GM12878 (cell line): ENCODE data around the gene HSPA1B. TPM values are rescaled to one million over a fixed set of nuclear protein-coding genes. Genes with fewer than 3 reads are reported as not detected.

Experiments
- ATAC-seq: fragments of 200-7000 bp; cut with Tn5 transposase; 3 replicates; pipeline ENCODE4 v1.9.1; 2020; ENCODE audit warnings: mild to moderate bottlenecking, moderate library complexity
- BruUV-seq: library from RNA; stranded (reverse); fragments of 400-500 nt; replicated peaks from 2 replicates; lab custom pipeline; 2021; lab: Mats Ljungman, UMichigan
- CTCF ChIA-PET: fragments of 300-600 bp; sonication (Branson Sonifier 250); formaldehyde crosslinking; extraction: SDS; loops from one replicate; lab custom pipeline; 2021; ENCODE audit warnings: inconsistent platforms; lab: Yijun Ruan, JAX
- POLR2A ChIA-PET: fragments of 350-600 bp; formaldehyde crosslinking; extraction: SDS; loops from one replicate; lab custom pipeline; 2021; ENCODE audit warnings: inconsistent platforms; lab: Charles Lee
- RAD21 ChIA-PET: fragments of 300-600 bp; sonication (Branson Sonifier 250); formaldehyde crosslinking; loops from one replicate; lab custom pipeline; 2023; ENCODE audit warnings: antibody characterized with exemption; ENCODE audit not compliant: unreplicated experiment; lab: Charles Lee
- SMC1A ChIA-PET: fragments of 300-600 bp; sonication (Branson Sonifier 250); formaldehyde crosslinking; loops from one replicate; lab custom pipeline; 2023; ENCODE audit not compliant: unreplicated experiment, uncharacterized antibody; lab: Charles Lee
- DNase-seq: peaks from one replicate; pipeline ENCODE4 v3.0.0-alpha.2; 2011; ENCODE audit warnings: low read depth, low spot score
- FAIRE-seq: peaks from 3 replicates; lab custom pipeline; 2011; peaks lifted over from hg19 to GRCh38; lab: Jason Lieb, UNC
- H2AFZ ChIP-seq: 2 replicates; pipeline ENCODE4 v1.6.0; 2011; ENCODE audit warnings: low read depth, low read length, control low read depth; ENCODE audit not compliant: control insufficient read depth
- H3K27ac ChIP-seq: 2 replicates; pipeline ENCODE4 v1.5.1; 2011; ENCODE audit warnings: control low read depth; ENCODE audit not compliant: control insufficient read depth, insufficient read depth
- H3K27me3 ChIP-seq, 2 experiments: replicated peaks in 1 of 2; 2 replicates each; pipeline versions ENCODE4 v1.6.0 to v1.6.1; 2011; ENCODE audit warnings: low read length in 1 of 2; ENCODE audit not compliant: control insufficient read depth in 2 of 2, insufficient read depth in 2 of 2
- H3K36me3 ChIP-seq, 2 experiments: 2 replicates each; pipeline ENCODE4 v1.5.1; 2011; ENCODE audit warnings: low read length in 1 of 2; ENCODE audit not compliant: control insufficient read depth in 2 of 2, insufficient read depth in 2 of 2
- H3K4me1 ChIP-seq: 2 replicates; pipeline ENCODE4 v1.6.1; 2011; ENCODE audit warnings: mild to moderate bottlenecking, low read length, moderate library complexity, mixed read lengths; ENCODE audit not compliant: control insufficient read depth, insufficient read depth
- H3K4me2 ChIP-seq: 2 replicates; pipeline ENCODE4 v1.6.0; 2011; ENCODE audit warnings: control low read depth; ENCODE audit not compliant: control insufficient read depth, insufficient read depth
- H3K4me3 ChIP-seq: fragments of 200-600 bp; sonication (generic); 2 replicates; pipeline ENCODE4 v1.5.1; 2016
- H3K79me2 ChIP-seq: 2 replicates; pipeline ENCODE4 v1.6.0; 2011; ENCODE audit warnings: low read length; ENCODE audit not compliant: control insufficient read depth, insufficient read depth
- H3K9ac ChIP-seq: 2 replicates; pipeline ENCODE4 v1.8.0; 2011; ENCODE audit warnings: low read length, control low read depth, mixed read lengths; ENCODE audit not compliant: control insufficient read depth, insufficient read depth
- H3K9me3 ChIP-seq: replicated peaks from 3 replicates; pipeline ENCODE4 v1.5.1; 2011; ENCODE audit warnings: mild to moderate bottlenecking, low read length; ENCODE audit not compliant: control insufficient read depth, insufficient read depth
- H4K20me1 ChIP-seq: 2 replicates; pipeline ENCODE4 v1.6.0; 2011; ENCODE audit not compliant: control insufficient read depth, insufficient read depth
- ATF7 ChIP-seq: fragments of 450-650 bp; IDR thresholded peaks from 2 replicates; pipeline ENCODE4 v1.6.1; 2016; ENCODE audit warnings: low read depth, mild to moderate bottlenecking
- CHD1 ChIP-seq: IDR thresholded peaks from 2 replicates; pipeline ENCODE4 v1.6.1; 2012; ENCODE audit warnings: low read depth, low read length, improper control_type of control experiment
- EED ChIP-seq: sonication (generic); IDR thresholded peaks from 2 replicates; pipeline ENCODE4 v1.6.1; 2016; ENCODE audit warnings: antibody characterized with exemption, low read depth
- EGR1 ChIP-seq, 2 experiments: IDR thresholded peaks; 1 replicate in 1 of 2; 2 replicates in 1 of 2; pipeline ENCODE4 v1.6.1; 2011 to 2012; ENCODE audit warnings: low read depth in 2 of 2, low read length in 2 of 2, borderline replicate concordance in 1 of 2, mild to moderate bottlenecking in 1 of 2, moderate library complexity in 1 of 2
- FOXK2 ChIP-seq: fragments of 450-650 bp; IDR thresholded peaks from 2 replicates; pipeline ENCODE4 v1.6.1; 2017; ENCODE audit warnings: mild to moderate bottlenecking, moderate library complexity
- GATAD2B ChIP-seq: fragments of 450-650 bp; conservative IDR thresholded peaks from 2 replicates; pipeline ENCODE4 v1.6.1; 2017; ENCODE audit warnings: low read depth, mild to moderate bottlenecking, moderate library complexity
- IRF4 ChIP-seq: IDR thresholded peaks from 2 replicates; pipeline ENCODE4 v1.6.1; 2011; ENCODE audit warnings: low read depth, low read length
- SMC3 ChIP-seq: IDR thresholded peaks from 2 replicates; pipeline ENCODE4 v1.6.1; 2011; ENCODE audit warnings: low read length, improper control_type of control experiment, borderline replicate concordance
- TCF7 ChIP-seq: IDR thresholded peaks from 2 replicates; pipeline ENCODE4 v1.6.1; 2014; ENCODE audit warnings: antibody characterized with exemption, borderline replicate concordance
- ZBTB11 ChIP-seq: fragments of 450-650 bp; formaldehyde crosslinking; IDR thresholded peaks from 2 replicates; pipeline ENCODE4 v1.5.0; 2022; ENCODE audit warnings: mild to moderate bottlenecking, missing genetic modification characterization
- ZNF384 ChIP-seq: IDR thresholded peaks from 2 replicates; pipeline ENCODE4 v1.6.1; 2012; ENCODE audit warnings: low read depth, mild to moderate bottlenecking, low read length, improper control_type of control experiment, borderline replicate concordance
- WGBS: methylation state at CpG from one replicate; pipeline ENCODE4 v1.1.6; 2016; ENCODE audit warnings: low lambda C conversion rate; ENCODE audit not compliant: insufficient replicate concordance, insufficient coverage; ENCODE audit errors: missing lambda C conversion rate; 5-methylcytosine and 5-hydroxymethylcytosine counted together
- in situ Hi-C: fragments of 300-500 bp; cut with MboI; formaldehyde crosslinking; loops from 9 replicates; pipeline ENCODE4 v1.14.3; 2018; ENCODE audit warnings: mixed read lengths
- intact Hi-C: fragments of 100-400 bp; cut with micrococcal nuclease; formaldehyde crosslinking; loops from one replicate; pipeline ENCODE4 v1.14.2; 2022; ENCODE audit not compliant: unreplicated experiment
- polyA plus RNA-seq, 11 experiments: library from polyadenylated mRNA; depleted of rRNA in 4 of 11; unstranded in 6 of 11; stranded (reverse) in 5 of 11; fragments of >200 nt; fragmentation: Nextera tagmentation in 4 of 11; fragmentation: Illumina TruSeq in 1 of 11; extraction: Ambion mirVana in 4 of 11; extraction: Trizol in 1 of 11; gene quantifications; 1 replicate in 1 of 11; 2 replicates in 10 of 11; pipeline versions ENCODE4 v1.2.1 to v1.2.3, GENCODE V29; 2011 to 2016; ENCODE audit warnings: inconsistent platforms in 2 of 11, missing spikeins in 2 of 11, low read depth in 1 of 11
- total RNA-seq, 4 experiments: library from RNA; depleted of rRNA in 3 of 4; stranded (reverse); fragments of >200 nt in 3 of 4; fragmentation: Illumina TruSeq in 1 of 4; extraction: Trizol in 1 of 4; gene quantifications; 2 replicates each; pipeline versions ENCODE4 v1.2.1 to v1.2.3, GENCODE V29; 2013 to 2021
- TF ChIP-seq, protein P1 (sequence below): fragments of 450-650 bp; IDR thresholded peaks from 2 replicates; pipeline ENCODE4 v1.6.1; 2018; ENCODE audit warnings: mild to moderate bottlenecking, low read depth, moderate library complexity; ENCODE audit not compliant: partially characterized antibody
- TF ChIP-seq, protein P2 (sequence below): fragments of 450-650 bp; IDR thresholded peaks from 2 replicates; pipeline ENCODE4 v1.6.1; 2016; ENCODE audit warnings: mild to moderate bottlenecking
- TF ChIP-seq, protein P3 (sequence below): fragments of 450-650 bp; conservative IDR thresholded peaks from 2 replicates; pipeline ENCODE4 v1.6.1; 2017; ENCODE audit warnings: mild to moderate bottlenecking, moderate library complexity

Gene HSPA1B
- total and polyA plus RNA-seq, 10 of the 15 experiments (the other 5 are each of a cell fraction or from before 2014, with no cell fraction given): 0.11 to 40.5 (median 12.8) TPM

DNA sequence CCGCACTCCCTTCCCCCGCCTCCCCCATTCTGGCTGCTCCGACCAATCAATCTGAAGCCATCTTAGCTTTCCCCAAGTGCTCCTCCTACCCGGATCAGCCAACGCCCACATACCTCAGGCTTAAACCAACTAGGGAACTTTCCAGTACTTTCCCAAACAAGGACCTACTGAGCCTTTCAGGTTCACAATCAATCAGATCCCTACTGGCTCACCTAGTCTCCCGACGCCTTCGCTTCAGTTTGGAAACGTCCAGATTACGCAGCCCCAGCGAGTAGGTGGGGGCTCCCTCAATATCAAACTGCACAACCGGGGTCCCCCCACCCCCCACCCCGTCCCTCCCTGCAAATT, 12.9 kb upstream of the HSPA1B start:
- H3K27ac ChIP-seq: peak overlapping the region; percentile 14; the same call in 1 of the 2 replicates
- RAD21 ChIA-PET: interaction anchor here (0.6 to 4.3 kb wide), 13 partner anchors 8 to 257 kb away, joined by 3 to 27 read pairs (median 6); partner anchors contain the start of genes CLIC1, DDAH2, HSPA1B and LSM2
- H3K79me2 ChIP-seq: no peaks in the 10 kb centered on the region; the same call in 1 of the 2 replicates
- no TSS peak for BruUV-seq
- DNase-seq (peak; percentile 67), ATAC-seq (peak; percentile 83), FAIRE-seq (peak; percentile 13)
- no peaks in the 10 kb centered on the region for H4K20me1 ChIP-seq
- H3K4me1 ChIP-seq: peaks cover 29% of the 10 kb centered on the region
- SMC1A ChIA-PET: interaction anchor here (1.0 to 3.0 kb wide), 10 partner anchors 8 to 84 kb away, joined by 3 to 12 read pairs (median 5); partner anchors contain the start of gene LSM2
- no peaks in the 10 kb centered on the region for H3K9me3 ChIP-seq
- under 1% methylated on average over 10 of the region's 13 CpGs for whole genome bisulfite sequencing
- H3K4me3 ChIP-seq: peak overlapping the region; percentile 94
- peak overlapping the region; percentile 90 for H3K4me2 ChIP-seq
- POLR2A ChIA-PET: interaction anchor here (0.6 to 5.2 kb wide), 15 partner anchors 8 to 193 kb away, joined by 3 to 91 read pairs (median 8); partner anchors contain the start of genes CLIC1, HSPA1B, LSM2 and MSH5
- H3K27me3 ChIP-seq: no peaks in the 10 kb centered on the region
- H3K9ac ChIP-seq: peak overlapping the region; percentile 56; the same call in 1 of the 2 replicates
- intact Hi-C loops (no loop called here), in situ Hi-C loops (no loop called here)
- CTCF ChIA-PET: interaction anchor here (0.6 to 2.5 kb wide), 11 partner anchors 8 to 133 kb away, joined by 3 to 12 read pairs (median 3); partner anchors contain the start of genes DDAH2, HSPA1B, LSM2 and LY6G5C
- H3K36me3 ChIP-seq: no peaks in the 10 kb centered on the region
- H2AFZ ChIP-seq: peak overlapping the region; percentile 91
- TF ChIP-seq EED (peak; percentile 75), FOXK2 (no peak), ATF7 (peak; percentile 29; the same call in 1 of the 2 replicates), SMC3 (no peak), EGR1 (IDR thresholded peaks at IDR 0.05; ENCODE audit: borderline replicate concordance in 1 of 2, low read depth in 2 of 2, low read length in 2 of 2) (peak in 1 of 2 experiments; percentile 44; a peak in 1 of 3 replicates), CHD1 (no peak; the same call in 1 of the 2 replicates), ZBTB11 (CRISPR knock-in tag) (no peak), IRF4 (no peak), ZNF384 (no peak), GATAD2B (0 out of 2 replicates have a peak, but pooled peaks have one; percentile 38), TCF7 (no peak)
- TF ChIP-seq, protein P1, sequence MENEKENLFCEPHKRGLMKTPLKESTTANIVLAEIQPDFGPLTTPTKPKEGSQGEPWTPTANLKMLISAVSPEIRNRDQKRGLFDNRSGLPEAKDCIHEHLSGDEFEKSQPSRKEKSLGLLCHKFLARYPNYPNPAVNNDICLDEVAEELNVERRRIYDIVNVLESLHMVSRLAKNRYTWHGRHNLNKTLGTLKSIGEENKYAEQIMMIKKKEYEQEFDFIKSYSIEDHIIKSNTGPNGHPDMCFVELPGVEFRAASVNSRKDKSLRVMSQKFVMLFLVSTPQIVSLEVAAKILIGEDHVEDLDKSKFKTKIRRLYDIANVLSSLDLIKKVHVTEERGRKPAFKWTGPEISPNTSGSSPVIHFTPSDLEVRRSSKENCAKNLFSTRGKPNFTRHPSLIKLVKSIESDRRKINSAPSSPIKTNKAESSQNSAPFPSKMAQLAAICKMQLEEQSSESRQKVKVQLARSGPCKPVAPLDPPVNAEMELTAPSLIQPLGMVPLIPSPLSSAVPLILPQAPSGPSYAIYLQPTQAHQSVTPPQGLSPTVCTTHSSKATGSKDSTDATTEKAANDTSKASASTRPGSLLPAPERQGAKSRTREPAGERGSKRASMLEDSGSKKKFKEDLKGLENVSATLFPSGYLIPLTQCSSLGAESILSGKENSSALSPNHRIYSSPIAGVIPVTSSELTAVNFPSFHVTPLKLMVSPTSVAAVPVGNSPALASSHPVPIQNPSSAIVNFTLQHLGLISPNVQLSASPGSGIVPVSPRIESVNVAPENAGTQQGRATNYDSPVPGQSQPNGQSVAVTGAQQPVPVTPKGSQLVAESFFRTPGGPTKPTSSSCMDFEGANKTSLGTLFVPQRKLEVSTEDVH: no peak
- TF ChIP-seq, protein P2, sequence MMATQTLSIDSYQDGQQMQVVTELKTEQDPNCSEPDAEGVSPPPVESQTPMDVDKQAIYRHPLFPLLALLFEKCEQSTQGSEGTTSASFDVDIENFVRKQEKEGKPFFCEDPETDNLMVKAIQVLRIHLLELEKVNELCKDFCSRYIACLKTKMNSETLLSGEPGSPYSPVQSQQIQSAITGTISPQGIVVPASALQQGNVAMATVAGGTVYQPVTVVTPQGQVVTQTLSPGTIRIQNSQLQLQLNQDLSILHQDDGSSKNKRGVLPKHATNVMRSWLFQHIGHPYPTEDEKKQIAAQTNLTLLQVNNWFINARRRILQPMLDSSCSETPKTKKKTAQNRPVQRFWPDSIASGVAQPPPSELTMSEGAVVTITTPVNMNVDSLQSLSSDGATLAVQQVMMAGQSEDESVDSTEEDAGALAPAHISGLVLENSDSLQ: peak; percentile 53
- TF ChIP-seq, protein P3, sequence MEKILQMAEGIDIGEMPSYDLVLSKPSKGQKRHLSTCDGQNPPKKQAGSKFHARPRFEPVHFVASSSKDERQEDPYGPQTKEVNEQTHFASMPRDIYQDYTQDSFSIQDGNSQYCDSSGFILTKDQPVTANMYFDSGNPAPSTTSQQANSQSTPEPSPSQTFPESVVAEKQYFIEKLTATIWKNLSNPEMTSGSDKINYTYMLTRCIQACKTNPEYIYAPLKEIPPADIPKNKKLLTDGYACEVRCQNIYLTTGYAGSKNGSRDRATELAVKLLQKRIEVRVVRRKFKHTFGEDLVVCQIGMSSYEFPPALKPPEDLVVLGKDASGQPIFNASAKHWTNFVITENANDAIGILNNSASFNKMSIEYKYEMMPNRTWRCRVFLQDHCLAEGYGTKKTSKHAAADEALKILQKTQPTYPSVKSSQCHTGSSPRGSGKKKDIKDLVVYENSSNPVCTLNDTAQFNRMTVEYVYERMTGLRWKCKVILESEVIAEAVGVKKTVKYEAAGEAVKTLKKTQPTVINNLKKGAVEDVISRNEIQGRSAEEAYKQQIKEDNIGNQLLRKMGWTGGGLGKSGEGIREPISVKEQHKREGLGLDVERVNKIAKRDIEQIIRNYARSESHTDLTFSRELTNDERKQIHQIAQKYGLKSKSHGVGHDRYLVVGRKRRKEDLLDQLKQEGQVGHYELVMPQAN: no peak
